HG02588 (cell line): ENCODE measurements around the gene SESN3.
A peak's percentile ranks its signal among the peaks of the same experiment; 100 is the strongest.
"Not testable (repeated sequence)": the region's sequence is repeated elsewhere in the genome, so short reads cannot be mapped to it uniquely, and the experiment has no call there.

ENCODE experiments used
- ATAC-seq: cut with Tn5 transposase; IDR thresholded peaks from one replicate; pipeline ENCODE4 v1.9.1; 2021; ENCODE audit warnings: mild to moderate bottlenecking, moderate library complexity; ENCODE audit not compliant: unreplicated experiment

Gene SESN3

DNA sequence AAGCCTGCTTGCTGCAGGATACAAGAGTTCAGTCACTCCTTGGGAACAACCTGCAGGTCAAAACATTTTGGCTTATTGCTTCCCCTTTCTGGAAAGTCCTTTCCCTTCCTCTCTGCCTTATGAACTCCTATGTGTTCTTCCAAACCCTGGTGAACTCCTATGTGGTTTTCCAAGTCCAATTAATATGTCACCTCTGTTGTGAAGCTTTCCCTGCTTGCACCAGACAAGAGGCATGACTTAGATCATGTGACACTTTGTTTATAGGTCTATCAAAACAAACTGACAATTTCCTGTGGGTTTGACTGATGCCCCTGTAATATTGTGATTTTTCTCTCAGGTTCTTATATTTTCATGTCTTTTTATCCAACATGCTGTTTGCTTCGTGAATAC lies 77.2 kb downstream of the SESN3 start:
- ATAC-seq: no peak

- ATAC-seq: no peak
Measured at GRCh38 chr11:95152876-95153856, 77.8 kb downstream of the SESN3 start.

GRCh38 chr11:95150956-95151684 lies 79.9 kb downstream of the SESN3 start:
- ATAC-seq: peak; percentile 86

DNA sequence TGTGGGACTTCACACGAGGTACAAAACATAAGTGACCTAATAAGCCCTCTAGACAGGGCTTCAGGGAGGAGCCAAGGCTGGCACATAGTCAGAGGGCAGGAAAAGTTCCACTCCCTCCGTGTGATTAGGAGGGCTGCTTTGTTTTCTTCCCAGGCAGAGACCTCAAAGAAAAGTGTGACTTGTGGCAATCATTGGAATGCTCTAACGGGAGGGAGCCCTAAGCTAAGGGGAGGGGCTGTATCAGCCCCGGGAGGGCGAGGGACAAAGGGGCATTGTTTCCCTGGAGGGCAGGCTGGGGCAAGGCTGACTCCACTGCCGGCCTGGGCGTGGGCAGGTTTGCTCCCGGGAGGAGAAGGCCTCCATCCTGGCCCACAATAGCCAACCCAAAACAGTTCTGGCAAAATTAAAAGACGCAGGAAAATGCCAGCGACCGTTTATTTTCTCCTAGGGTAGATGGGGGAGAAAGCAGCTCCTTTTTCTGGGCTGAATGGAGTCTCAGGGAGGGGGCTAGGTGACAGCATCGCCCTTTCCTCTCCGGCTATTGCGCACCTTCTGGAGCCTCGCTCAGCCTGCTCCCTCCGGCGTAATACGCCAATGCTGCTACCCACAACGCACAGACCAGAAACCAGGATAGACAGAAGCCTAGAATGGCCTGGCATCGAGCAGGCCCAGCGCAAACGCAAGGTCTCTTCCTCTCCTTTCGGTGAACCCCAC lies 81.2 kb downstream of the SESN3 start:
- ATAC-seq: no peak

DNA sequence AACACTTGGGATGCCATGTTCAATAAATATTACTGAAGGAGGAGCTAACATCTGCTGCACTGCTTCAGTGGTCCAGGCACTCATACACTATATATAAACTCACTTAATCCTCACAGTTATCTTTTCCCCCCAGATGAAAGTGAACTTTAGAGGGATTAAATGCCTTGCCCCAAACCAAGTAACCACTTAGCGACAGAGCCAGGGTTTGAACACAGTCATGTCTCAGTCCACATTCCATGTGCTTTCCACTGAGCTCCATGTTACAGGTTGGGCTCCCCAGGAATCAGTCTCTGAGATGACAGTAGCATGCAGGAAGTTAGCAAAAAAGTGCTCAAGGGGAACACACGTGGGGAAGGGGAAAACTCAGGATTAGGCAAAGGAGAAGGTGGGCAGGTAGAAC lies 82.1 kb downstream of the SESN3 start:
- ATAC-seq: no peak

GRCh38 chr11:95148406-95148805 lies 82.6 kb downstream of the SESN3 start:
- no peak for ATAC-seq

DNA sequence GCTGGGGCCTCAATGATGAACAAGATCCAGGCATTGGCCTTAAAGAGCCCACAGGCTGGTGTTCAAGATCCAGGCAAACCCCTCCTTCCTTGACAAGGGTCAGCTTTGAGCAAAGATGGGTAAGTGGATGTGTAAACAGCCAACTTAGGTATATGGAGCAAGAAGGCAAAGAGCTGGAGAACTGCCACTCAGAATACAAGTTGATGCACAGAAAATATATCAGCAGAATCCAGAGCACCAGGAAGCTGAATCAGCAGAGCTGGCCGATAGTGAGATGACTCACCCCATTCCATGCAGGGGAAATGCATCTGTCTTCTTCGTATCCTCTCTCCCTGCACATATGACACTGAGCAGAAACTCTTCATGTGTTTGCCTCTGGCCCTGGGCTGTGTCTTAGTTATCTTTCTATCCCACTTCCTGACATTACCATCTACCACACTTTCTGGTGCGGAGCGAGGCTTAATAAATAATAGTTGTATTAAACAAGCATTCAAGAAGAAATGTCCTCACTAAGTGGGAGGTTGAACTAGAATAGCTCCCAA lies 83.6 kb downstream of the SESN3 start:
- ATAC-seq: no peak

DNA sequence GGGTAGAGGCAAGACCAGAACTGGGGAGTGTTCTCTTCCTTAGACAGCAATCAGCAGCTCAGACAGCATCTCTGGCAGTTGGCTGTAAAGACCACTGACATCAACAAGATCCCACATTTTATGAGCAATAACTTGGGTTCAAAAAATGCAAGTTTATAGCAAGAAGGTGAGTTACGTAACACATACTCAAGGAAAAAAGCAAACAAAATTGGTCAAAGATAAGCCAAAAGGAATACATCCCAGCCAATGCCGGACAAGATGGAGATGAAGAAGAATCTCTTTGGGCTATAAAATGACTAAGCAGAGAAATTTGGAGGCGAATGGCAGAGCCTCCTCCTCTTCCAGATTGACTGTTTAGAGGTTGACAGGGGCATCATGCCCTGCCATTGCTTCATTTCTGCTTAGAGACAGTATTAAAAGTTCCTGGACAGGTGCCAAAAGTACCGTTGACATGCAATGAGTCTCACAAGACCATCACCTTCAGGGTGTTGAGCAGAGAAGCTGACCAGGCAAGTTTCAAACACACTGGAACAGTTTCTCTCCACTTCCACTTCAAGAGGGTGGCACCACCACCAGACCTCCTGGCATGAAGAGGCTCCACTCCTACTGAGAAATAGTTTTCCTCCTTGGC lies 85.5 kb downstream of the SESN3 start:
- ATAC-seq: no peak

GRCh38 chr11:95144313-95145235 lies 86.4 kb downstream of the SESN3 start:
- ATAC-seq: no peak

GRCh38 chr11:95143106-95143681 lies 87.8 kb downstream of the SESN3 start:
- ATAC-seq: no peak

- ATAC-seq: no peak
Measured at GRCh38 chr11:95142431-95142830, 88.6 kb downstream of the SESN3 start.

GRCh38 chr11:95140397-95141033 lies 90.5 kb downstream of the SESN3 start:
- no peak for ATAC-seq

- ATAC-seq: peak; percentile 86
Measured at GRCh38 chr11:95138448-95138847, 92.6 kb downstream of the SESN3 start.

- no peak for ATAC-seq
Measured at GRCh38 chr11:95137299-95137698, 93.7 kb downstream of the SESN3 start.

GRCh38 chr11:95136747-95137146 lies 94.3 kb downstream of the SESN3 start:
- not testable (repeated sequence) for ATAC-seq

DNA sequence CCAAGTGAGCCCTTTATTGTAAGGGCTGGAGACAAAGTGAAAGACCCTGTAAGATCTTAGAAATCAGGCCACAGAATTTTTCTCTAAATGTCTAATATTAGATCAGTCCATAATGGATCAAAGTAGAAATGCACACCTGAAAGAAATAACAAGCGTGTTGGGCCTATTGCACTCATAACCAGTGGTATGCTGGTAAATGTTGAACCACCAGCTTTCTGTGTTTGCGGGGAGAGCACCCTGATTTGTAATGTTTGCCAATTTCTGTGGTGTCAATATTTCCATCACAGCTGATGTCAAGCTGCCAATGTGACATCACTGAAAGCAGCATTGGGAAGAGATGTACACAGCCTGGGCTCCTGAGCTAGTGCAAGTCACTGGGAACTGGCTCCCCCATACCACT lies 95.1 kb downstream of the SESN3 start:
- no peak for ATAC-seq

GRCh38 chr11:95135155-95135554 lies 95.8 kb downstream of the SESN3 start:
- ATAC-seq: no peak

DNA sequence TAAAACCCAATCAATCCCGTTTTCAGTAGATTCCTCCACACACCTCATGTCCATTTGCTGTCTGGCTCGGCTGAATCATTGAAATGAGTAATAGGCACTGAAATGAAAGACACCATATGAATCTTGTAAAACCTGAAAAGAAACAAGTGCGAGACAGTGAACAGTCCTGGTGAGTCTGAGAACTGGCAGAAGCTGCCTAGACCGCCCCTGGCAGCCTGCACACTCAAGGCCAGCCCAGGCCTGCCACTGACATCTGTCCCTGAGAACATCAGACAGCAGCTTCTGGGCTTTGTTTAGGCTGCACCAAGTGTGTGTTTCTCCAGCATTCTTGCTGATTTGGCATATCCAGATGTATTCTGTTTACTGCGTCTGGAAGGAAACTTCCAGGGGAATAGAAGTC lies 96.5 kb downstream of the SESN3 start:
- ATAC-seq: no peak

DNA sequence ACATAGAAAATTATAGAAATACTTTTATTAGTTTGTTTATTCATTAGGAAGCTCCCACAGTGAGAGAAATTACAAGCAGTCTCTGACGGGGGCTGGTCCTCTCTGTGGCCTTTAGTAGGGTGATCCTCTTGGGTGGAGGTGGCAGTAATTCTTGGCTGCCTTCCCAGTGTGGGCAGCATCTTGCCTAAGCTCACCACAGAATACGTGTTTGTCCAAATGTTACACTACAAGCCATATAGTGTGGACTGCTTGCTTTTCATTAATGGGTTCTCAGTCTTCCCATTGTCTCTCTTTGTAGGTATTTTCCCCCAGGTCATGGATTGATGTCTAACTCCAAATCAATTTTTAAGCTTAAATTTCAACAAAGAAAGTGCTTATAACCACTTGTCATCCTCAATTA lies 98.0 kb downstream of the SESN3 start:
- ATAC-seq: no peak
